Thymus (tissue), 11 donors: Measurements from ENCODE around the gene ACVR2B. TPM values are rescaled to one million over a fixed set of nuclear protein-coding genes. Genes with fewer than 3 reads are reported as not detected.

Experiments
- DNase-seq, 9 donors: peaks; one replicate each; pipeline ENCODE4 v3.0.0-alpha.2; 2013; ENCODE audit warnings: low spot score in 9 of 9, low read depth in 6 of 9, missing footprints in 1 of 9
- H3K27ac ChIP-seq, 2 donors: one replicate each; pipeline ENCODE4 v1.5.1; 2013; ENCODE audit warnings: control low read depth in 1 of 2, low read depth in 1 of 2, low read length in 1 of 2, mild to moderate bottlenecking in 1 of 2, moderate library complexity in 1 of 2
- H3K27me3 ChIP-seq, 2 donors: one replicate each; pipeline ENCODE4 v1.5.1; 2013; ENCODE audit warnings: low read length in 1 of 2; ENCODE audit not compliant: control insufficient read depth in 2 of 2, insufficient read depth in 1 of 2
- H3K36me3 ChIP-seq, 2 donors: one replicate each; pipeline ENCODE4 v1.5.1; 2013; ENCODE audit warnings: low read length in 1 of 2, mild to moderate bottlenecking in 1 of 2, moderate library complexity in 1 of 2; ENCODE audit not compliant: control insufficient read depth in 2 of 2, insufficient read depth in 2 of 2
- H3K4me1 ChIP-seq, 2 donors: one replicate each; pipeline ENCODE4 v1.5.1; 2013; ENCODE audit warnings: low read length in 2 of 2; ENCODE audit not compliant: control insufficient read depth in 2 of 2, insufficient read depth in 2 of 2
- H3K4me3 ChIP-seq, 2 donors: one replicate each; pipeline ENCODE4 v1.5.1; 2013; ENCODE audit warnings: low read length in 2 of 2, control low read depth in 1 of 2, mild to moderate bottlenecking in 1 of 2
- H3K9me3 ChIP-seq, 2 donors: one replicate each; pipeline ENCODE4 v1.5.1; 2013; ENCODE audit warnings: low read length in 1 of 2, mild to moderate bottlenecking in 1 of 2; ENCODE audit not compliant: control insufficient read depth in 2 of 2, insufficient read depth in 1 of 2
- WGBS: extraction: QIAGEN DNeasy Blood & Tissue Kit; methylation state at CpG from one replicate; pipeline ENCODE4 v1.1.7; 2013; 5-methylcytosine and 5-hydroxymethylcytosine counted together
- polyA plus RNA-seq: library from polyadenylated mRNA; stranded (reverse); fragments of 200-250 nt; gene quantifications from one replicate; pipeline ENCODE4 v1.2.3, GENCODE V29; 2013
- total RNA-seq: library from RNA; stranded (reverse); fragments of 120-200 nt; gene quantifications from one replicate; pipeline ENCODE4 v1.2.4, GENCODE V29; 2013
- donor health status: healthy.

The ACVR2B gene
- total and polyA plus RNA-seq, 2 donors, result 2.4 to 6.3 TPM

GRCh38 chr3:38455639-38456430 is 2.1 kb downstream of the ACVR2B start:
- H3K36me3 ChIP-seq, result peaks cover 0 to 2% of the 10 kb centered on the region in 2 donors
- peaks cover 0 to 5% of the 10 kb centered on the region in 2 donors for H3K27me3 ChIP-seq
- H3K4me1 ChIP-seq, result peaks cover 13 to 41% of the 10 kb centered on the region in 2 donors
- peak overlapping the region; percentile 76 to 97 for H3K4me3 ChIP-seq
- WGBS, result 14% methylated on average over 15 of the region's 15 CpGs
- peak overlapping the region; percentile 33 to 53 for H3K27ac ChIP-seq
- DNase-seq, result peak in 3 of 9 donors; percentile 61 to 81 (median 69)
- peaks cover 0 to 8% of the 10 kb centered on the region in 2 donors for H3K9me3 ChIP-seq

- H3K27me3 ChIP-seq, result peaks cover 0 to 5% of the 10 kb centered on the region in 2 donors
- H3K27ac ChIP-seq, result no peak overlapping the region
- H3K9me3 ChIP-seq, result peaks cover 0 to 8% of the 10 kb centered on the region in 2 donors
- WGBS, result 98% methylated on average over 9 of the region's 9 CpGs
- H3K4me3 ChIP-seq, result no peak overlapping the region
- H3K36me3 ChIP-seq, result peaks cover 0 to 4% of the 10 kb centered on the region in 2 donors
- peaks cover 13 to 45% of the 10 kb centered on the region in 2 donors for H3K4me1 ChIP-seq
- DNase-seq, result no peak
These were observed 3.7 kb downstream of the ACVR2B start for GRCh38 chr3:38457111-38458003.

- DNase-seq, result no peak
- Histone ChIP-seq H3K36me3 (peaks cover 4% of the 10 kb centered on the region in 2 donors), H3K4me3 (no peak overlapping the region), H3K4me1 (peaks cover 7 to 37% of the 10 kb centered on the region in 2 donors), H3K27me3 (no peaks in the 10 kb centered on the region), H3K27ac (no peak overlapping the region), H3K9me3 (peaks cover 0 to 3% of the 10 kb centered on the region in 2 donors)
- WGBS, result 88% methylated on average over 13 of the region's 13 CpGs
These were observed 5.3 kb downstream of the ACVR2B start for GRCh38 chr3:38458796-38459498.

GRCh38 chr3:38459499-38460048 is 5.9 kb downstream of the ACVR2B start:
- Histone ChIP-seq H3K4me3 (no peak overlapping the region), H3K27me3 (no peaks in the 10 kb centered on the region), H3K36me3 (peaks cover 4% of the 10 kb centered on the region in 2 donors), H3K27ac (no peak overlapping the region), H3K9me3 (peaks cover 0 to 3% of the 10 kb centered on the region in 2 donors), H3K4me1 (peaks cover 7 to 37% of the 10 kb centered on the region in 2 donors)
- WGBS, result 95% methylated on average over 10 of the region's 10 CpGs
- no peak for DNase-seq

GRCh38 chr3:38460377-38461270 is 6.9 kb downstream of the ACVR2B start:
- H3K4me3 ChIP-seq, result no peak overlapping the region
- WGBS, result 96% methylated on average over 12 of the region's 12 CpGs
- no peak overlapping the region for H3K27ac ChIP-seq

GRCh38 chr3:38465588-38466154 is 12.0 kb downstream of the ACVR2B start:
- H3K4me3 ChIP-seq, result no peak overlapping the region
- peaks cover 0 to 5% of the 10 kb centered on the region in 2 donors for H3K4me1 ChIP-seq
- 100% methylated on average over 1 of the region's 1 CpG for WGBS
- H3K36me3 ChIP-seq, result peaks cover 3 to 9% of the 10 kb centered on the region in 2 donors
- no peaks in the 10 kb centered on the region for H3K27me3 ChIP-seq
- peaks cover 3 to 10% of the 10 kb centered on the region in 2 donors for H3K9me3 ChIP-seq
- no peak for DNase-seq
- no peak overlapping the region for H3K27ac ChIP-seq

More at GRCh38 chr3:38460377-38461270, 6.9 kb downstream of the ACVR2B start:
- peaks cover 6 to 35% of the 10 kb centered on the region in 2 donors for H3K4me1 ChIP-seq
- peaks cover 4% of the 10 kb centered on the region in 2 donors for H3K36me3 ChIP-seq
- DNase-seq, result no peak
- H3K27me3 ChIP-seq, result no peaks in the 10 kb centered on the region
- peaks cover 0 to 3% of the 10 kb centered on the region in 2 donors for H3K9me3 ChIP-seq

- no peak for DNase-seq
- H3K9me3 ChIP-seq, result peaks cover 3 to 10% of the 10 kb centered on the region in 2 donors
- no peak overlapping the region for H3K4me3 ChIP-seq
- H3K4me1 ChIP-seq, result peaks cover 8 to 16% of the 10 kb centered on the region in 2 donors
- no peak overlapping the region for H3K27ac ChIP-seq
- WGBS, result 96% methylated on average over 1 of the region's 1 CpG
- no peaks in the 10 kb centered on the region for H3K27me3 ChIP-seq
- peaks cover 0 to 5% of the 10 kb centered on the region in 2 donors for H3K36me3 ChIP-seq
These were observed 15.1 kb downstream of the ACVR2B start for GRCh38 chr3:38468765-38469164.
